GM12878 (cell line): ENCODE results near the gene GNB3. TPM values are rescaled to one million over a fixed set of nuclear protein-coding genes. Genes with fewer than 3 reads are reported as not detected.

Source experiments
- BACH1 ChIP-seq: fragments of 450-650 bp; IDR thresholded peaks from 2 replicates; pipeline ENCODE4 v1.6.1; 2017; ENCODE audit warnings: mild to moderate bottlenecking, borderline replicate concordance
- BHLHE40 ChIP-seq, 2 experiments: fragments of 450-650 bp in 1 of 2; IDR thresholded peaks; 2 replicates each; pipeline ENCODE4 v1.6.1; 2011 to 2017; ENCODE audit warnings: low read depth in 2 of 2, borderline replicate concordance in 1 of 2, improper control_type of control experiment in 1 of 2, low read length in 1 of 2, mild to moderate bottlenecking in 1 of 2
- BRCA1 ChIP-seq: IDR thresholded peaks from 2 replicates; pipeline ENCODE4 v1.6.1; 2011; ENCODE audit warnings: low read depth, low read length, improper control_type of control experiment
- CREB1 ChIP-seq: IDR thresholded peaks from 2 replicates; pipeline ENCODE4 v1.6.1; 2012; ENCODE audit warnings: low read depth, mild to moderate bottlenecking, inconsistent platforms
- DPF2 ChIP-seq: fragments of 450-650 bp; IDR thresholded peaks from 2 replicates; pipeline ENCODE4 v1.6.1; 2017; ENCODE audit warnings: mild to moderate bottlenecking
- ESRRA ChIP-seq: IDR thresholded peaks from 2 replicates; pipeline ENCODE4 v1.6.1; 2012; ENCODE audit warnings: mild to moderate bottlenecking, low read length, improper control_type of control experiment
- HDGF ChIP-seq: fragments of 450-650 bp; IDR thresholded peaks from 2 replicates; pipeline ENCODE4 v1.6.1; 2016; ENCODE audit warnings: antibody characterized with exemption
- IKZF1 ChIP-seq: fragments of 450-650 bp; conservative IDR thresholded peaks from 2 replicates; pipeline ENCODE4 v1.6.1; 2017; ENCODE audit warnings: antibody characterized with exemption, mild to moderate bottlenecking
- KAT2A ChIP-seq: conservative IDR thresholded peaks from 2 replicates; pipeline ENCODE4 v1.6.1; 2011; ENCODE audit warnings: low read depth, low read length; ENCODE audit not compliant: control insufficient read depth
- MXI1 ChIP-seq: fragments of 150-350 bp; IDR thresholded peaks from 2 replicates; pipeline ENCODE4 v1.6.1; 2011; ENCODE audit warnings: low read depth, mild to moderate bottlenecking, inconsistent platforms, low read length, improper control_type of control experiment
- MYB ChIP-seq: fragments of 150-350 bp; IDR thresholded peaks from 2 replicates; pipeline ENCODE4 v1.6.1; 2014; ENCODE audit warnings: mild to moderate bottlenecking, low read depth, low read length, borderline replicate concordance
- PML ChIP-seq: IDR thresholded peaks from 2 replicates; pipeline ENCODE4 v1.6.1; 2012; ENCODE audit warnings: low read length, inconsistent platforms
- RAD21 ChIP-seq: IDR thresholded peaks from 2 replicates; pipeline ENCODE4 v1.6.1; 2011; ENCODE audit warnings: mild to moderate bottlenecking, low read depth, low read length, moderate library complexity; ENCODE audit not compliant: insufficient read depth
- SIN3A ChIP-seq: IDR thresholded peaks from 2 replicates; pipeline ENCODE4 v1.6.1; 2012; ENCODE audit warnings: low read depth, low read length, improper control_type of control experiment
- SREBF1 ChIP-seq: IDR thresholded peaks from 2 replicates; pipeline ENCODE4 v1.6.1; 2012; ENCODE audit warnings: mild to moderate bottlenecking, low read length
- STAT1 ChIP-seq: fragments of 450-650 bp; conservative IDR thresholded peaks from 2 replicates; pipeline ENCODE4 v1.6.1; 2014; ENCODE audit warnings: antibody characterized with exemption, mild to moderate bottlenecking
- polyA plus RNA-seq, 11 experiments: library from polyadenylated mRNA; depleted of rRNA in 4 of 11; unstranded in 6 of 11; stranded (reverse) in 5 of 11; fragments of >200 nt; fragmentation: Nextera tagmentation in 4 of 11; fragmentation: Illumina TruSeq in 1 of 11; extraction: Ambion mirVana in 4 of 11; extraction: Trizol in 1 of 11; gene quantifications; 1 replicate in 1 of 11; 2 replicates in 10 of 11; pipeline versions ENCODE4 v1.2.1 to v1.2.3, GENCODE V29; 2011 to 2016; ENCODE audit warnings: inconsistent platforms in 2 of 11, missing spikeins in 2 of 11, low read depth in 1 of 11
- total RNA-seq, 4 experiments: library from RNA; depleted of rRNA in 3 of 4; stranded (reverse); fragments of >200 nt in 3 of 4; fragmentation: Illumina TruSeq in 1 of 4; extraction: Trizol in 1 of 4; gene quantifications; 2 replicates each; pipeline versions ENCODE4 v1.2.1 to v1.2.3, GENCODE V29; 2013 to 2021
- TF ChIP-seq, protein P1 (sequence below): IDR thresholded peaks from 2 replicates; pipeline ENCODE4 v1.6.1; 2012; ENCODE audit warnings: low read depth, low read length, improper control_type of control experiment
- TF ChIP-seq, protein P2 (sequence below): fragments of 450-650 bp; IDR thresholded peaks from 2 replicates; pipeline ENCODE4 v1.6.1; 2016; ENCODE audit warnings: mild to moderate bottlenecking
- TF ChIP-seq, protein P3 (sequence below), 3 experiments: IDR thresholded peaks in 2 of 3; conservative IDR thresholded peaks in 1 of 3; 2 replicates each; pipeline ENCODE4 v1.5.1; 2011; ENCODE audit warnings: low read depth in 3 of 3, low read length in 3 of 3, mild to moderate bottlenecking in 3 of 3, control low read depth in 2 of 3, moderate library complexity in 2 of 3, inconsistent platforms in 1 of 3, mixed read lengths in 1 of 3; ENCODE audit not compliant: control insufficient read depth in 2 of 3, insufficient read depth in 1 of 3; ENCODE audit errors: extremely low read depth in 1 of 3
- TF ChIP-seq, protein P4 (sequence below): fragments of 450-650 bp; IDR thresholded peaks from 2 replicates; pipeline ENCODE4 v1.6.1; 2016; ENCODE audit warnings: mild to moderate bottlenecking, moderate library complexity, borderline replicate concordance

Gene GNB3
- total and polyA plus RNA-seq, 10 of the 15 experiments (the other 5 are each of a cell fraction or from before 2014, with no cell fraction given): 0.05 to 1.1 (median 0.36) TPM

DNA sequence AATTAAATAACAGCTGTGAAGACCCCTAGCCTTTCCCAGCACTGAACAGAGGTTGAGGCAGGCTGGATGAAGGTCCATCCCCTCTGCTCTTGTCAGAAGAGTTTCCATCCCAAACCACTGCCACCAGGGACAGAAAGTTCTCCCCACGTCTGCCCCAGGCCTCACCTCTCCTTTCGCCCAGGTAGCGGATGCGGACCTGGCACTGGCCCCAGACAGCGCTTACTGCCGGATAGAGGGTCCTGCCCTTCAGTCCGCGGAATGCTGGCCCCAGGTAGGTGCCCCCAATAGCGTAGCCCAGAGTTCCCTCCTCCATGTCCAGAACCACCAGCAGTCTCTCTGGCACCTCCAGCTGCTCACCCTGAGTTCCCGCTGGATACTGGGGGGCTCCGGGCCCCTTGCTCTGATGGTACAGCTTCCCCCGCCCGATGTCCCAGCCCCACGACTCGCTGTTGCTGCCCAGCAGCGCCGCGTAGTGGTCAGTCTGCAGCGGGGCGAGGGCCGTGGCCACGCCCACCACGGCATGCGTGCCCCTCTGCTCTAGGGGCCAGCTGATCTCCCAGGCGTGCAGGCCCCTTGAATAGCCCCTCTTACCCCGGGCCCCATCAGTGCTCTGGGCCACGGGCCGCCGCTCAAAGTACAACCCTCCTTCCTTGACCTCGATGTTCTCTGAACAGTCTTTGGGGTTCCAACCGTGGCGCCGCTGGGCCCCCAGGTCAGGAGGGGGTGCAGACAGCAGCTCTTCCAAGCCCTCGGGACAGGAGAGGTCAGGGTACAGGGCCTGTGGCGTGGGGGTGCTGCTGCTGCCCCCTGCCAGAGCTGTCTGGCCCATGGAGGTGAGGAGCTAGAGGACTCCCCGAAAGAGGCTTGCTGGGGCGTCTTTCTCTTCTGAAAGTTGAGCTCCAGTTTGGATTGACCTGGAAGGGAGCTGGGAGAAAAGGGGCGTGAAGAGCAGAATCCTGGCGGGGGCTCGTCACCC, 31.6 kb downstream of the GNB3 start (continued):
- peak; percentile 80 for TF ChIP-seq MXI1
- TF ChIP-seq SREBF1: no peak
- TF ChIP-seq, protein P1, sequence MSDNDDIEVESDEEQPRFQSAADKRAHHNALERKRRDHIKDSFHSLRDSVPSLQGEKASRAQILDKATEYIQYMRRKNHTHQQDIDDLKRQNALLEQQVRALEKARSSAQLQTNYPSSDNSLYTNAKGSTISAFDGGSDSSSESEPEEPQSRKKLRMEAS: peak; percentile 83
- TF ChIP-seq MYB: no peak
- peak; percentile 29; the same call in 1 of the 2 replicates for TF ChIP-seq IKZF1
- no peak for TF ChIP-seq ESRRA
- TF ChIP-seq KAT2A: no peak
- peak; percentile 82 for TF ChIP-seq SIN3A
- TF ChIP-seq STAT1: peak; percentile 68; the same call in 1 of the 2 replicates
- TF ChIP-seq, protein P2, sequence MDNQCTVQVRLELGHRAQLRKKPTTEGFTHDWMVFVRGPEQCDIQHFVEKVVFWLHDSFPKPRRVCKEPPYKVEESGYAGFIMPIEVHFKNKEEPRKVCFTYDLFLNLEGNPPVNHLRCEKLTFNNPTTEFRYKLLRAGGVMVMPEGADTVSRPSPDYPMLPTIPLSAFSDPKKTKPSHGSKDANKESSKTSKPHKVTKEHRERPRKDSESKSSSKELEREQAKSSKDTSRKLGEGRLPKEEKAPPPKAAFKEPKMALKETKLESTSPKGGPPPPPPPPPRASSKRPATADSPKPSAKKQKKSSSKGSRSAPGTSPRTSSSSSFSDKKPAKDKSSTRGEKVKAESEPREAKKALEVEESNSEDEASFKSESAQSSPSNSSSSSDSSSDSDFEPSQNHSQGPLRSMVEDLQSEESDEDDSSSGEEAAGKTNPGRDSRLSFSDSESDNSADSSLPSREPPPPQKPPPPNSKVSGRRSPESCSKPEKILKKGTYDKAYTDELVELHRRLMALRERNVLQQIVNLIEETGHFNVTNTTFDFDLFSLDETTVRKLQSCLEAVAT: no peak
- peak; percentile 51 for TF ChIP-seq RAD21
- TF ChIP-seq, protein P3, sequence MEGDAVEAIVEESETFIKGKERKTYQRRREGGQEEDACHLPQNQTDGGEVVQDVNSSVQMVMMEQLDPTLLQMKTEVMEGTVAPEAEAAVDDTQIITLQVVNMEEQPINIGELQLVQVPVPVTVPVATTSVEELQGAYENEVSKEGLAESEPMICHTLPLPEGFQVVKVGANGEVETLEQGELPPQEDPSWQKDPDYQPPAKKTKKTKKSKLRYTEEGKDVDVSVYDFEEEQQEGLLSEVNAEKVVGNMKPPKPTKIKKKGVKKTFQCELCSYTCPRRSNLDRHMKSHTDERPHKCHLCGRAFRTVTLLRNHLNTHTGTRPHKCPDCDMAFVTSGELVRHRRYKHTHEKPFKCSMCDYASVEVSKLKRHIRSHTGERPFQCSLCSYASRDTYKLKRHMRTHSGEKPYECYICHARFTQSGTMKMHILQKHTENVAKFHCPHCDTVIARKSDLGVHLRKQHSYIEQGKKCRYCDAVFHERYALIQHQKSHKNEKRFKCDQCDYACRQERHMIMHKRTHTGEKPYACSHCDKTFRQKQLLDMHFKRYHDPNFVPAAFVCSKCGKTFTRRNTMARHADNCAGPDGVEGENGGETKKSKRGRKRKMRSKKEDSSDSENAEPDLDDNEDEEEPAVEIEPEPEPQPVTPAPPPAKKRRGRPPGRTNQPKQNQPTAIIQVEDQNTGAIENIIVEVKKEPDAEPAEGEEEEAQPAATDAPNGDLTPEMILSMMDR (IDR thresholded peaks at IDR 0.05 in 2 of 3, conservative IDR thresholded peaks at IDR 0.05 in 1 of 3; ENCODE audit: control insufficient read depth in 2 of 3, extremely low read depth in 1 of 3, insufficient read depth in 1 of 3, low read depth in 3 of 3, low read length in 3 of 3): peak; percentile 92 to 99 (median 95)
- TF ChIP-seq, protein P4, sequence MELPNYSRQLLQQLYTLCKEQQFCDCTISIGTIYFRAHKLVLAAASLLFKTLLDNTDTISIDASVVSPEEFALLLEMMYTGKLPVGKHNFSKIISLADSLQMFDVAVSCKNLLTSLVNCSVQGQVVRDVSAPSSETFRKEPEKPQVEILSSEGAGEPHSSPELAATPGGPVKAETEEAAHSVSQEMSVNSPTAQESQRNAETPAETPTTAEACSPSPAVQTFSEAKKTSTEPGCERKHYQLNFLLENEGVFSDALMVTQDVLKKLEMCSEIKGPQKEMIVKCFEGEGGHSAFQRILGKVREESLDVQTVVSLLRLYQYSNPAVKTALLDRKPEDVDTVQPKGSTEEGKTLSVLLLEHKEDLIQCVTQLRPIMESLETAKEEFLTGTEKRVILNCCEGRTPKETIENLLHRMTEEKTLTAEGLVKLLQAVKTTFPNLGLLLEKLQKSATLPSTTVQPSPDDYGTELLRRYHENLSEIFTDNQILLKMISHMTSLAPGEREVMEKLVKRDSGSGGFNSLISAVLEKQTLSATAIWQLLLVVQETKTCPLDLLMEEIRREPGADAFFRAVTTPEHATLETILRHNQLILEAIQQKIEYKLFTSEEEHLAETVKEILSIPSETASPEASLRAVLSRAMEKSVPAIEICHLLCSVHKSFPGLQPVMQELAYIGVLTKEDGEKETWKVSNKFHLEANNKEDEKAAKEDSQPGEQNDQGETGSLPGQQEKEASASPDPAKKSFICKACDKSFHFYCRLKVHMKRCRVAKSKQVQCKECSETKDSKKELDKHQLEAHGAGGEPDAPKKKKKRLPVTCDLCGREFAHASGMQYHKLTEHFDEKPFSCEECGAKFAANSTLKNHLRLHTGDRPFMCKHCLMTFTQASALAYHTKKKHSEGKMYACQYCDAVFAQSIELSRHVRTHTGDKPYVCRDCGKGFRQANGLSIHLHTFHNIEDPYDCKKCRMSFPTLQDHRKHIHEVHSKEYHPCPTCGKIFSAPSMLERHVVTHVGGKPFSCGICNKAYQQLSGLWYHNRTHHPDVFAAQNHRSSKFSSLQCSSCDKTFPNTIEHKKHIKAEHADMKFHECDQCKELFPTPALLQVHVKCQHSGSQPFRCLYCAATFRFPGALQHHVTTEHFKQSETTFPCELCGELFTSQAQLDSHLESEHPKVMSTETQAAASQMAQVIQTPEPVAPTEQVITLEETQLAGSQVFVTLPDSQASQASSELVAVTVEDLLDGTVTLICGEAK: no peak
- TF ChIP-seq HDGF: 0 out of 2 replicates have a peak, but pooled peaks have one; percentile 35
- TF ChIP-seq DPF2: no peak
- peak; percentile 63 for TF ChIP-seq PML
- TF ChIP-seq CREB1: peak; percentile 26; the same call in 1 of the 2 replicates
- peak; percentile 54 to 78; a peak in 3 of 4 replicates for TF ChIP-seq BHLHE40 (IDR thresholded peaks at IDR 0.05; ENCODE audit: borderline replicate concordance in 1 of 2, low read depth in 2 of 2, low read length in 1 of 2)
- TF ChIP-seq BRCA1: no peak
- peak; percentile 68 for TF ChIP-seq BACH1
